SK-N-SH (cell line): ENCODE data around the gene TLR7. TPM values are rescaled to one million over a fixed set of nuclear protein-coding genes. Genes with fewer than 3 reads are reported as not detected.
A peak's percentile ranks its signal among the peaks of the same experiment; 100 is the strongest.

Experiments
- CTCF ChIA-PET: fragments of 300-600, 350-600 bp; formaldehyde crosslinking; extraction: SDS; loops from one replicate; lab custom pipeline; 2021; lab: Yijun Ruan, JAX
- POLR2A ChIA-PET: fragments of 350-600 bp; sonication (Branson Sonifier 250); formaldehyde crosslinking; extraction: SDS; loops from one replicate; lab custom pipeline; 2020; ENCODE audit warnings: antibody characterized with exemption, inconsistent platforms; lab: Yijun Ruan, JAX
- DNase-seq: peaks from one replicate; pipeline ENCODE4 v3.0.0; 2012
- H2AFZ ChIP-seq: fragments of 200-600 bp; sonication (generic); 2 replicates; pipeline ENCODE4 v1.8.1; 2016; ENCODE audit warnings: antibody characterized with exemption, mild to moderate bottlenecking, low read depth
- H3F3A ChIP-seq: fragments of 200-600 bp; sonication (generic); replicated peaks from 2 replicates; pipeline ENCODE3; 2016; ENCODE audit warnings: antibody characterized with exemption, mild to moderate bottlenecking; ENCODE audit not compliant: insufficient read depth
- H3K27ac ChIP-seq, 2 experiments: fragments of 200-500 bp in 1 of 2; fragments of 200-600 bp in 1 of 2; sonication (Bioruptor generic) in 1 of 2; sonication (generic), shearing (Covaris generic) in 1 of 2; 2 replicates each; pipeline versions ENCODE4 v1.5.1 to v1.6.1; 2014 to 2016; ENCODE audit warnings: low read depth in 2 of 2, inconsistent platforms in 1 of 2, low read length in 1 of 2, mild to moderate bottlenecking in 1 of 2, mixed read lengths in 1 of 2
- H3K27me3 ChIP-seq: fragments of 200-600 bp; sonication (generic), shearing (Covaris generic); 2 replicates; pipeline ENCODE4 v1.6.1; 2016; ENCODE audit warnings: mixed run types; ENCODE audit not compliant: insufficient read depth
- H3K36me3 ChIP-seq, 2 experiments: fragments of 200-500 bp in 1 of 2; fragments of 200-600 bp in 1 of 2; sonication (Bioruptor generic) in 1 of 2; sonication (generic) in 1 of 2; replicated peaks in 1 of 2; 2 replicates each; pipeline versions ENCODE3 to v1.5.1; 2014 to 2016; ENCODE audit warnings: low read length in 1 of 2, mild to moderate bottlenecking in 1 of 2; ENCODE audit not compliant: insufficient read depth in 2 of 2, control insufficient read depth in 1 of 2
- H3K4me1 ChIP-seq, 2 experiments: fragments of 200-500 bp in 1 of 2; fragments of 200-600 bp in 1 of 2; sonication (Bioruptor generic) in 1 of 2; sonication (generic), shearing (Covaris generic) in 1 of 2; 2 replicates each; pipeline versions ENCODE4 v1.5.1 to v1.6.1; 2014 to 2016; ENCODE audit warnings: low read depth in 1 of 2, low read length in 1 of 2, mixed run types in 1 of 2; ENCODE audit not compliant: insufficient read depth in 2 of 2, control insufficient read depth in 1 of 2
- H3K4me2 ChIP-seq: fragments of 200-600 bp; sonication (generic), shearing (Covaris generic); 2 replicates; pipeline ENCODE4 v1.6.1; 2017; ENCODE audit warnings: mixed run types
- H3K4me3 ChIP-seq, 2 experiments: fragments of 200-500 bp in 1 of 2; fragments of 200-600 bp in 1 of 2; sonication (Bioruptor generic) in 1 of 2; sonication (generic), shearing (Covaris generic) in 1 of 2; 2 replicates each; pipeline versions ENCODE4 v1.5.1 to v1.8.1; 2014 to 2016; ENCODE audit warnings: low read depth in 2 of 2, inconsistent platforms in 1 of 2, low read length in 1 of 2, mild to moderate bottlenecking in 1 of 2, mixed read lengths in 1 of 2, moderate library complexity in 1 of 2
- H3K79me2 ChIP-seq: fragments of 200-600 bp; sonication (generic); 2 replicates; pipeline ENCODE4 v1.8.1; 2017; ENCODE audit warnings: mild to moderate bottlenecking; ENCODE audit not compliant: insufficient read depth
- H3K9ac ChIP-seq: fragments of 200-600 bp; sonication (generic); 2 replicates; pipeline ENCODE4 v1.6.1; 2017; ENCODE audit warnings: mixed run types
- H3K9me2 ChIP-seq: fragments of 200-600 bp; sonication (generic); 2 replicates; pipeline ENCODE4 v1.6.1; 2017; ENCODE audit warnings: mixed run types
- H3K9me3 ChIP-seq: fragments of 200-600 bp; sonication (generic); 2 replicates; pipeline ENCODE4 v1.6.1; 2017; ENCODE audit warnings: mixed run types, mild to moderate bottlenecking, moderate library complexity
- H4K20me1 ChIP-seq: fragments of 200-600 bp; sonication (generic); 2 replicates; pipeline ENCODE4 v1.6.1; 2017; ENCODE audit warnings: mild to moderate bottlenecking, mixed run types; ENCODE audit not compliant: insufficient read depth
- CHD2 ChIP-seq: fragments of 150-350 bp; IDR thresholded peaks from 2 replicates; pipeline ENCODE4 v1.6.1; 2018; ENCODE audit warnings: low read length; ENCODE audit not compliant: partially characterized antibody
- CTCF ChIP-seq: fragments of 200-600 bp; sonication (generic); IDR thresholded peaks from 2 replicates; pipeline ENCODE4 v1.6.1; 2017; ENCODE audit warnings: antibody characterized with exemption, mild to moderate bottlenecking, moderate library complexity
- EZH2phosphoT487 ChIP-seq: fragments of 200-600 bp; sonication (generic); IDR thresholded peaks from 2 replicates; pipeline ENCODE4 v1.6.1; 2017; ENCODE audit warnings: low read depth, mixed run types, mild to moderate bottlenecking, antibody characterized with exemption, moderate library complexity, borderline replicate concordance
- FOXM1 ChIP-seq: IDR thresholded peaks from 2 replicates; pipeline ENCODE4 v1.4.0; 2012; ENCODE audit warnings: low read depth, mild to moderate bottlenecking
- JUND ChIP-seq: IDR thresholded peaks from 2 replicates; pipeline ENCODE4 v1.4.0; 2012
- MEF2A ChIP-seq: IDR thresholded peaks from 2 replicates; pipeline ENCODE4 v1.4.0; 2012; ENCODE audit warnings: low read depth, borderline replicate concordance
- MXI1 ChIP-seq: IDR thresholded peaks from 2 replicates; pipeline ENCODE4 v1.6.1; 2012; ENCODE audit warnings: mild to moderate bottlenecking, low read depth, low read length, improper control_type of control experiment
- NFIC ChIP-seq: IDR thresholded peaks from 2 replicates; pipeline ENCODE4 v1.4.0; 2012; ENCODE audit warnings: borderline replicate concordance
- POLR2AphosphoS5 ChIP-seq: IDR thresholded peaks from 2 replicates; pipeline ENCODE4 v1.6.1; 2012; ENCODE audit warnings: low read depth, low read length
- REST ChIP-seq: IDR thresholded peaks from 2 replicates; pipeline ENCODE4 v1.6.1; 2012; ENCODE audit warnings: mild to moderate bottlenecking, low read depth, low read length, moderate library complexity
- RXRA ChIP-seq: IDR thresholded peaks from 2 replicates; pipeline ENCODE4 v1.4.0; 2012; ENCODE audit warnings: low read depth, mild to moderate bottlenecking, borderline replicate concordance
- WGBS: methylation state at CpG from one replicate; pipeline ENCODE4 v1.1.6; 2017; ENCODE audit warnings: low lambda C conversion rate; 5-methylcytosine and 5-hydroxymethylcytosine counted together
- polyA plus RNA-seq, 3 experiments: library from polyadenylated mRNA; depleted of rRNA; stranded (reverse); fragments of >200 nt; gene quantifications; 2 replicates each; pipeline ENCODE4 v1.2.3, GENCODE V29; 2012
- TF ChIP-seq, protein P1 (sequence below): IDR thresholded peaks from 2 replicates; pipeline ENCODE4 v1.4.0; 2012; ENCODE audit warnings: low read depth, borderline replicate concordance
- TF ChIP-seq, protein P2 (sequence below): fragments of 150-350 bp; IDR thresholded peaks from 2 replicates; pipeline ENCODE4 v1.6.1; 2017; ENCODE audit warnings: antibody characterized with exemption, low read length, low read depth, borderline replicate concordance

Gene TLR7
- polyA plus RNA-seq, 1 of the 3 experiments (the other 2 are of a cell fraction), result not detected

DNA sequence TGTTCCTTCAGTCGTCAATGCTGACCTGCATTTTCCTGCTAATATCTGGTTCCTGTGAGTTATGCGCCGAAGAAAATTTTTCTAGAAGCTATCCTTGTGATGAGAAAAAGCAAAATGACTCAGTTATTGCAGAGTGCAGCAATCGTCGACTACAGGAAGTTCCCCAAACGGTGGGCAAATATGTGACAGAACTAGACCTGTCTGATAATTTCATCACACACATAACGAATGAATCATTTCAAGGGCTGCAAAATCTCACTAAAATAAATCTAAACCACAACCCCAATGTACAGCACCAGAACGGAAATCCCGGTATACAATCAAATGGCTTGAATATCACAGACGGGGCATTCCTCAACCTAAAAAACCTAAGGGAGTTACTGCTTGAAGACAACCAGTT is 52.2 kb downstream of the TLR7 start:
- no peak for TF ChIP-seq CHD2
- TF ChIP-seq, protein P1, sequence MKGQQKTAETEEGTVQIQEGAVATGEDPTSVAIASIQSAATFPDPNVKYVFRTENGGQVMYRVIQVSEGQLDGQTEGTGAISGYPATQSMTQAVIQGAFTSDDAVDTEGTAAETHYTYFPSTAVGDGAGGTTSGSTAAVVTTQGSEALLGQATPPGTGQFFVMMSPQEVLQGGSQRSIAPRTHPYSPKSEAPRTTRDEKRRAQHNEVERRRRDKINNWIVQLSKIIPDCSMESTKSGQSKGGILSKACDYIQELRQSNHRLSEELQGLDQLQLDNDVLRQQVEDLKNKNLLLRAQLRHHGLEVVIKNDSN, result no peak
- no peak for TF ChIP-seq POLR2AphosphoS5
- no peak for TF ChIP-seq RXRA
- no peak for TF ChIP-seq JUND
- TF ChIP-seq MEF2A, result no peak
- no peak for TF ChIP-seq MXI1
- TF ChIP-seq CTCF, result no peak
- no peak for TF ChIP-seq NFIC
- no peak for TF ChIP-seq EZH2phosphoT487
- TF ChIP-seq, protein P2, sequence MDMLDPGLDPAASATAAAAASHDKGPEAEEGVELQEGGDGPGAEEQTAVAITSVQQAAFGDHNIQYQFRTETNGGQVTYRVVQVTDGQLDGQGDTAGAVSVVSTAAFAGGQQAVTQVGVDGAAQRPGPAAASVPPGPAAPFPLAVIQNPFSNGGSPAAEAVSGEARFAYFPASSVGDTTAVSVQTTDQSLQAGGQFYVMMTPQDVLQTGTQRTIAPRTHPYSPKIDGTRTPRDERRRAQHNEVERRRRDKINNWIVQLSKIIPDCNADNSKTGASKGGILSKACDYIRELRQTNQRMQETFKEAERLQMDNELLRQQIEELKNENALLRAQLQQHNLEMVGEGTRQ, result no peak
- TF ChIP-seq FOXM1, result no peak
- Histone ChIP-seq H3K27me3 (peaks cover 41% of the 10 kb centered on the region; the same call in 1 of the 2 replicates), H3K9me2 (no peaks in the 10 kb centered on the region), H3K9me3 (no peaks in the 10 kb centered on the region), H3K9ac (no peak overlapping the region), H3K4me1 (no peaks in the 10 kb centered on the region), H3K36me3 (no peaks in the 10 kb centered on the region), H3K79me2 (no peaks in the 10 kb centered on the region), H4K20me1 (no peaks in the 10 kb centered on the region), H2AFZ (no peak overlapping the region), H3K4me2 (no peak overlapping the region), H3K27ac (no peak overlapping the region), H3F3A (no peaks in the 10 kb centered on the region), H3K4me3 (no peak overlapping the region)
- CTCF ChIA-PET, result no interaction called here
- DNase-seq, result no peak
- WGBS, result 34% methylated on average over 10 of the region's 10 CpGs
- POLR2A ChIA-PET, result no interaction called here

GRCh38 chrX:12919620-12920019 is 52.7 kb downstream of the TLR7 start:
- Histone ChIP-seq H3K4me1 (no peaks in the 10 kb centered on the region), H3K4me2 (no peak overlapping the region), H3K36me3 (no peaks in the 10 kb centered on the region), H3K27me3 (peaks cover 41% of the 10 kb centered on the region; the same call in 1 of the 2 replicates), H3K9me2 (no peaks in the 10 kb centered on the region), H3F3A (no peaks in the 10 kb centered on the region), H3K27ac (no peak overlapping the region), H3K79me2 (no peaks in the 10 kb centered on the region), H3K4me3 (no peak overlapping the region), H4K20me1 (no peaks in the 10 kb centered on the region), H3K9ac (no peak overlapping the region), H2AFZ (no peak overlapping the region), H3K9me3 (no peaks in the 10 kb centered on the region)
- DNase-seq, result no peak
- WGBS, result 46% methylated on average over 8 of the region's 8 CpGs
- TF ChIP-seq FOXM1 (no peak), REST (peak; percentile 90)
- POLR2A ChIA-PET, result no interaction called here
- CTCF ChIA-PET, result interaction anchor here (1.2 kb wide), 1 partner anchor 27 kb away, joined by 3 read pairs; no protein-coding TSS in a partner anchor
